Ovary (tissue), 9 donors: Measurements from ENCODE around the gene NFKBIA. TPM values are rescaled to one million over a fixed set of nuclear protein-coding genes. Genes with fewer than 3 reads are reported as not detected.

Experiments
- DNase-seq, 5 donors: peaks; one replicate each; pipeline ENCODE4 v3.0.0-alpha.2; 2019 to 2020
- H3K27ac ChIP-seq, 2 donors: fragments of 200-600 bp; one replicate each; pipeline versions ENCODE4 v1.5.1 to v1.8.0; 2019 to 2022
- H3K27me3 ChIP-seq: fragments of 200-600 bp; one replicate; pipeline ENCODE4 v1.8.0; 2022
- H3K36me3 ChIP-seq: fragments of 200-600 bp; sonication (generic); one replicate; pipeline ENCODE4 v1.5.1; 2019
- H3K4me1 ChIP-seq: one replicate; pipeline ENCODE4 v1.8.1; 2013; ENCODE audit warnings: mild to moderate bottlenecking, moderate library complexity; ENCODE audit not compliant: insufficient read depth
- H3K4me3 ChIP-seq: fragments of 200-600 bp; sonication (generic); one replicate; pipeline ENCODE4 v1.5.1; 2017
- H3K9me3 ChIP-seq, 2 donors: fragments of 200-600 bp in 1 of 2; sonication (generic) in 1 of 2; one replicate each; pipeline versions ENCODE4 v1.5.1 to v1.8.1; 2013 to 2019; ENCODE audit warnings: mild to moderate bottlenecking in 1 of 2, moderate library complexity in 1 of 2
- CTCF ChIP-seq, 3 donors: fragments of 450-650 bp in 2 of 3; fragments of 200-600 bp in 1 of 3; IDR thresholded peaks; one replicate each; pipeline versions ENCODE4 v1.5.1 to v1.8.0; 2016 to 2022; ENCODE audit warnings: antibody characterized with exemption in 3 of 3, mild to moderate bottlenecking in 1 of 3
- EP300 ChIP-seq: sonication (generic); formaldehyde crosslinking; IDR thresholded peaks from one replicate; pipeline ENCODE4 v1.6.1; 2017; ENCODE audit warnings: antibody characterized with exemption
- POLR2A ChIP-seq: fragments of 450-650 bp; IDR thresholded peaks from one replicate; pipeline ENCODE4 v1.6.1; 2017; ENCODE audit warnings: antibody characterized with exemption, mild to moderate bottlenecking, moderate library complexity
- WGBS, 3 donors: extraction: QIAGEN DNeasy Blood & Tissue Kit in 1 of 3; methylation state at CpG; one replicate each; pipeline versions ENCODE4 v1.1.5 to v1.1.7; 2013 to 2017; 5-methylcytosine and 5-hydroxymethylcytosine counted together
- intact Hi-C, 4 donors: fragments of 100-400 bp; cut with DNase I; formaldehyde crosslinking; loops; one replicate each; pipeline versions ENCODE4 v1.11.0 to v1.15.1; 2022 to 2023
- polyA plus RNA-seq, 2 donors: library from polyadenylated mRNA; stranded (reverse); fragments of 200-250 nt in 1 of 2; fragments of 350-450 nt in 1 of 2; fragmentation: Illumina TruSeq in 1 of 2; extraction: RNeasy Lipid Tissue Mini Kit (QIAGEN cat#74804) in 1 of 2; gene quantifications; one replicate each; pipeline ENCODE4 v1.2.3, GENCODE V29; 2013 to 2014
- total RNA-seq, 7 donors: library from RNA; depleted of rRNA in 2 of 7; stranded (reverse); fragments of >200 nt in 2 of 7; fragmentation: NEBNext Ultra II Directional in 3 of 7; extraction: Animal tissue kit (Norgen Biotek cat#: 25700) in 3 of 7; gene quantifications; one replicate each; pipeline versions ENCODE4 v1.1.0 to v1.2.4, GENCODE V29; 2016 to 2023
- donor health status: DM: no; HTN: no; CAD: no; lungs with moderate emphysema.
- donor health status: DM: no; HTN: no; CAD: no.
- donor health status: Bipolar disorder and iron deficiency.
- donor health status: DM: yes; HTN: yes; CAD: no.
- donor health status: DM: no; HTN: no; CAD: no.
- donor health status: DM: yes; HTN: yes; CAD: no.

Gene NFKBIA
- total and polyA plus RNA-seq, 9 donors, result 109 to 1,807 (median 222) TPM

- DNase-seq, result no peak
- Histone ChIP-seq H3K4me1 (peaks cover 16% of the 10 kb centered on the region), H3K9me3 (no peaks in the 10 kb centered on the region), H3K4me3 (no peak overlapping the region), H3K27ac (no peak overlapping the region), H3K27me3 (no peaks in the 10 kb centered on the region), H3K36me3 (no peaks in the 10 kb centered on the region)
- intact Hi-C loops, result no loop called here
- WGBS, 3 donors, result 81 to 83% (median 81%) methylated on average over 21 to 24 of the region's 24 CpGs
- no peak for TF ChIP-seq POLR2A
- no peak for TF ChIP-seq EP300
- TF ChIP-seq CTCF (IDR thresholded peaks at IDR 0.05), result no peak
Observed at GRCh38 chr14:35369701-35370191, 34.8 kb downstream of the NFKBIA start.

- no peaks in the 10 kb centered on the region for H3K27me3 ChIP-seq
- intact Hi-C loops, result no loop called here
- 72 to 74% (median 74%) methylated on average over 37 of the region's 37 CpGs for WGBS, 3 donors
- H3K27ac ChIP-seq, result no peak overlapping the region
- H3K9me3 ChIP-seq, result no peaks in the 10 kb centered on the region
- no peak for DNase-seq
- no peak overlapping the region for H3K4me3 ChIP-seq
- H3K4me1 ChIP-seq, result peaks cover 16% of the 10 kb centered on the region
- no peaks in the 10 kb centered on the region for H3K36me3 ChIP-seq
- TF ChIP-seq EP300, result no peak
- no peak for TF ChIP-seq CTCF (IDR thresholded peaks at IDR 0.05)
- no peak for TF ChIP-seq POLR2A
Observed at GRCh38 chr14:35368583-35369392, 35.8 kb downstream of the NFKBIA start.

- WGBS, 3 donors, result 66 to 76% (median 71%) methylated on average over 2 of the region's 2 CpGs
- H3K9me3 ChIP-seq, result no peaks in the 10 kb centered on the region
- H3K4me1 ChIP-seq, result peaks cover 17% of the 10 kb centered on the region
- no peak overlapping the region for H3K27ac ChIP-seq
- no peak for TF ChIP-seq POLR2A
- TF ChIP-seq CTCF (IDR thresholded peaks at IDR 0.05), result no peak
- H3K27me3 ChIP-seq, result no peaks in the 10 kb centered on the region
- H3K4me3 ChIP-seq, result no peak overlapping the region
- intact Hi-C loops, result no loop called here
- DNase-seq, result no peak
- no peaks in the 10 kb centered on the region for H3K36me3 ChIP-seq
Observed at GRCh38 chr14:35368139-35368460, 36.4 kb downstream of the NFKBIA start.

GRCh38 chr14:35367056-35367372, 37.5 kb downstream of the NFKBIA start:
- intact Hi-C loops, result no loop called here
- TF ChIP-seq POLR2A (no peak), CTCF (IDR thresholded peaks at IDR 0.05) (no peak), EP300 (no peak)
- no peaks in the 10 kb centered on the region for H3K9me3 ChIP-seq
- H3K4me1 ChIP-seq, result peaks cover 21% of the 10 kb centered on the region
- no peak for DNase-seq
- H3K27ac ChIP-seq, result no peak overlapping the region
- H3K27me3 ChIP-seq, result no peaks in the 10 kb centered on the region
- WGBS, 3 donors, result 92 to 98% (median 94%) methylated on average over 5 of the region's 5 CpGs
- H3K4me3 ChIP-seq, result no peak overlapping the region
- no peaks in the 10 kb centered on the region for H3K36me3 ChIP-seq
